22Rv1 (cell line): ENCODE results near the gene SNAPC1.

Experiments used
- H3K27ac ChIP-seq: fragments of 450-650 bp; 2 replicates; pipeline ENCODE4 v1.5.1; 2017
- CTCF ChIP-seq: fragments of 450-650 bp; IDR thresholded peaks from 2 replicates; pipeline ENCODE4 v1.5.1; 2017; ENCODE audit warnings: mild to moderate bottlenecking
- ZFX ChIP-seq: fragments of 450-650 bp; IDR thresholded peaks from 2 replicates; pipeline ENCODE4 v1.6.1; 2017; ENCODE audit warnings: antibody characterized with exemption, borderline replicate concordance

SNAPC1 gene

DNA sequence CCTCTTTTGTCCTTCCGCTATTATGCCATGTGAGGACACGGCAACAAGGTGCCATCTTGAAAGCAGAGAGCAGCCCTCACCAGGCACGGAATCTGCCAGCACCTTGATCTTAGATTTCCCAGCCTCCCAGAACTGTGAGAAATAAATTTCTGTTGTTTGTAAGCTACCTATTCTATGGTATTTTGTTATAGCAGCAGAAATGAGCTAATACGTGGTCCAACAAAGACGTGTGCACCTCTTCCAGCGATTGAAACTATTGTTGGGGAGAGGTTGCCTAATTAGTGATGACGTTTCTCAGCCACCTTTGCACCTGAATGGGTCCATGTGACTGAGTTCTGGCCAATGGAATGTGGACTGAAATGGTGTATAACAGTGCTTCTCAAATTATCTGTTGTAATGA is 2.3 kb upstream of the SNAPC1 start:
- no peak overlapping the region for H3K27ac ChIP-seq

GRCh38 chr14:61761557-61761956 is 663 bp upstream of the SNAPC1 start:
- peak overlapping the region; percentile 64 for H3K27ac ChIP-seq
- TF ChIP-seq CTCF (no peak), ZFX (no peak)

More for the DNA sequence above, 2.3 kb upstream of the SNAPC1 start:
- TF ChIP-seq CTCF = no peak
- no peak for TF ChIP-seq ZFX

DNA sequence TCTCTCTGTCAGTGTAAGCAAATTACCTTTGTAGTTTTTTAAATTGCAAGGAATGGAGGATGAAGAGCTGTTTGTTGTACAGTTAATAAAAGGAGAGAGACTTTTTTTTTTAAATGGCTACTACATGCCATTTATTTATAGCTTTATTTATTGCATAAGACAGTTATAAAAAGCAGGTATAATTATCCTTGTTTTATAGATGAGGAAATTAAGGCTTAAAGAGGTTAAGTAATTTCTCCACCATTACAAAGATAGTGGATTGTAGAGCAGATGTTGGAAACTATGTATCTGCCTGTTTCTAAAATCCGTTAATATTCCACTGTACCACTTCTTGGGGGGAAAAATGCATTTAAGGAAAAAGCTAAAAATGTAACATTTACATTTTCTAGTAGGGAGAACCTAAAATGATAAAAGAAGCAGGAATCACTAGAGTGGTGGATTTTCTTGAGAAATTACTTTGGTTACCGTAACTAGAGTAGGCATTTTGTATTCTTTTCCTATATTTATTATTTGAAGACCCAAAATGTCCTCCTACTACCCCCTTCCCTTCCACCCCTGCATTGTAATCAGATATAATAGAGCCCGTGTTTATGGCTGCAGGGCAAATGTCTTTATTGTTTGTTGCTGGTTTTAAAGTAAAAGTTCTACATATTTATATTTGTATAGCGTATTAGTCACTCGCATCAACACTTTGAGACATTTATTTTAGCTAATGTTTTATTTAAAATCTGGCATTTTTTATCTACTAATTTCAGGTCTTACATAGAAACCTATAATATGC is 2.3 kb downstream of the SNAPC1 start:
- H3K27ac ChIP-seq = no peak overlapping the region
- no peak for TF ChIP-seq CTCF
- TF ChIP-seq ZFX = no peak

DNA sequence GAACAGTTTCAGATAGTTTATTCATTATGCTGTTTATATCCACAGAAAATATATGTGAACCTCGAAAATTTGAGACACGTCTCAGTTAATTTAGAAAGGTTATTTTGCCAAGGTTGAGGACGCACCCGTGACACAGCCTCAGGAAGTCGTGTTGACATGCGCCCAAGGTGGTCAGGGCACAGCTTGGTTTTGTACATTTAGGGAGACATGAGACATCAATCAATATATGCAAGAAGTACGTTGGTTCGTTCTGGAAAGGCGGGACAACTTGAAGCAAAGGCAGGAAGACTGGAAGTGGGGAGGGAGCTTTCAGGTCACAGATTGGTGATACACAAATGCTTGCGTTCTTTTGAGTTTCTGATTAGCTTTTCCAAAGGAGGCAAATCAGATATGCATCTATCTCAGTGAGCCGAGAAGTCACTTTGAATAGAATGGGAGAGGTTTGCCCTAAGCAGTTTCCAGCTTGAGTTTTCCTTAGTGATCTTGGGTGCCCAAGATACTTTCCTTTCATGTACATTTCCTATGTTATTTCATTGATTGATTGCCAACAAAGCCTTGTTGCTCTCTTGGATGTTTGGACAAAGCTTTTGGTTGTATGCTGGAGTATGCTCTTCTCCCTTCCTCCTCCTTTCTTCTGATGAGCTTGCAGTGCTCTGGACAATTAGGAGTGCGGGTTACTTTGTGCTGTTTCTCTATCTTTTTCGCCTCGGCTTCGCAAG is 3.2 kb downstream of the SNAPC1 start:
- H3K27ac ChIP-seq = no peak overlapping the region
- no peak for TF ChIP-seq ZFX

DNA sequence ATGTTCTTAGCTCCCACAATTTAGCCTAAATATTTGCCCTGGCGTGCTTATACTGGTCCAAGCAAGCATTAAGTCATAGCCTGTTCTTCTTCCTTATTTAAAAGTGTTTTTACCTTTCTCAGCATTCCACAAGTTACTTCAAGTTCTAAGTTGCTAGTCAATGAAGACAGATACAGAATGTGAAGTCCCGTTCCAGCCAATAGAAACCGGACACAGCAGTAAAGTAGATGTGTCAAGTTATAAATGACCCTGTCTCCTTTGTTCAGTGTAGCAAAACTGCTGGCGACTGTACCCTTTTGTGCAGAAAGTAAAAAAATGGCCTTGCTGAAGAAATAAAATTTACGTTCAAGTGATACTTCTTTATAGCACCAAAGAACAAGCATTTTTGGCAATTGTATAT is 3.9 kb downstream of the SNAPC1 start:
- H3K27ac ChIP-seq = no peak overlapping the region

GRCh38 chr14:61768240-61768639 is 6.0 kb downstream of the SNAPC1 start:
- TF ChIP-seq CTCF (no peak), ZFX (no peak)
- H3K27ac ChIP-seq = no peak overlapping the region

More for the DNA sequence above, 3.9 kb downstream of the SNAPC1 start:
- TF ChIP-seq CTCF (no peak), ZFX (no peak)

DNA sequence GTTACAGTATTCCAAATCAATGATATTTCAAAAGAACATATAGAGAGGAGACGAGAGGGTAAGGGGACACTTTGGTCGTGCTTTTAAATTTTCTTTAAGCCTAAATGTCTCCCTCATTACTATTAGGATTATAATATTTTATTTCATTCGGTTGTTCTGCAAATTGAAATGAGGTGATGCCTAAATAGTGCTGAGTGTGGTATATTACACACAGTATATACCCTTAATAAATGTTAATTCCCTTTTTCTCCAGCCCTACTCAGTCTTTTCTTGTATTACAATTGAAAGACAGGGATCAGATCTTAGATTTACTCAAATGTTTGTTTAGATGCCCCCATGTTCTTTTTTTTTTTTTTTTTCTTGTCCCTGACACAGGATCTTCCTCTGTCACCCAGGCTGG is 7.7 kb downstream of the SNAPC1 start:
- no peak for TF ChIP-seq ZFX
- TF ChIP-seq CTCF = no peak
- no peak overlapping the region for H3K27ac ChIP-seq
